Erythroblast (primary cell): ENCODE measurements around the gene FOXN1.

Experiments used
- DNase-seq, 2 experiments: peaks; one replicate each; lab custom pipeline; 2025; lab: John Stamatoyannopoulos, UW
- GATA1 ChIP-seq: IDR thresholded peaks from 2 replicates; pipeline ENCODE4 v1.6.1; 2011; ENCODE audit warnings: low read depth, mild to moderate bottlenecking, control low read depth, low read length, moderate library complexity
- POLR2A ChIP-seq: IDR thresholded peaks from 2 replicates; pipeline ENCODE4 v1.6.1; 2011; ENCODE audit warnings: mild to moderate bottlenecking, low read length

FOXN1 gene

DNA sequence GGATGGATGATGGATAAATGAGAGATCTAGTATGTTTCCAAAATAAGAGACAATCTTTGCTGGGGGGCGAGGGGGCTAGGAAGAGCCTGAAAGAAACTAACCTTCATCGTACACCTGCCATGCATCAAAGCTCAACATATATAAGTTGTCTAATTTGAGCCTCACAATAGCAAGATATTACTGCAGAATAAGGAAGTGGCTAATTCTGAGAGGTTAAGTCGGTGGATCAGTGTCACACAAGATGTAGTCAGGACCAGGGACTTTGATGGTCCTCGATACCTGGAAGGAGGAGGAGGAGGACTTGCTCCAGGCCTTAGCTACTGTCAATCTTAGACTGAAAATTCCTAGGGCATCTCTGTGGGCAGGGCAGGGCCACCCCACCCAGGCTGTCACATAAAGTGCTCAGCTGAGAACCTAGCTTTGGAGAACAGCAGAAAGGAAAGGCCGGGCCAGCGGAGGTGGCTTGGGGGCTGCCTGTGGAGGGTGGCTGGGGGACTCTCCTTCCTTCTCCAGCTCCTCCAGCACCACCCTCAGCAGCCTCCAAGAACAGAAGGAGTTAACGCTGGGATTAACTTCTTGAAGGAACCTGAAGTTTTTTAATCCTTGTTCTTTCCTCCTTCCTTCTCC, 33.2 kb upstream of the FOXN1 start:
- DNase-seq = no peak
- TF ChIP-seq POLR2A = no peak
- TF ChIP-seq GATA1 = no peak

DNA sequence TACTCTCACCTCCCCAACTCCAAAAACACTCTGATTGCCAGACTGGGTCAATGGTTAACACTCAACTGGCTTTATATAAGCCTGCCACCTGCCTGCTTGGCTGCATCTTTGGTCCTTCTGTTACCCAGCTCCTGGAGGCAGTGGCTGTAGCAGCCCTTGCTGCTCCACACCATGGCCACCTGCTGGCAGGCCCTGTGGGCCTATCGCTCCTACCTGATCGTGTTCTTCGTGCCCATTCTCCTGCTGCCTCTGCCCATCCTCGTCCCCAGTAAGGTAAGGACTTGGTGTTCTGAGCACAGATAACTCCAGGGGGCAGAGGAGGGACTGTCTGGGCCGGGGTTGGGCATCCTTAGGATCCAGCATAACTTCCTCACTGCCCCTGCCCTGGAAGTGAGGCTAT, 32.6 kb upstream of the FOXN1 start, which contains the start of gene SLC13A2:
Gene SLC13A2 (plus strand): TSS at position 103 of the 400 bp plus-strand sequence. CDS start 69 bp downstream, at position 172.
- TF ChIP-seq POLR2A (no peak), GATA1 (no peak)
- no peak for DNase-seq

DNA sequence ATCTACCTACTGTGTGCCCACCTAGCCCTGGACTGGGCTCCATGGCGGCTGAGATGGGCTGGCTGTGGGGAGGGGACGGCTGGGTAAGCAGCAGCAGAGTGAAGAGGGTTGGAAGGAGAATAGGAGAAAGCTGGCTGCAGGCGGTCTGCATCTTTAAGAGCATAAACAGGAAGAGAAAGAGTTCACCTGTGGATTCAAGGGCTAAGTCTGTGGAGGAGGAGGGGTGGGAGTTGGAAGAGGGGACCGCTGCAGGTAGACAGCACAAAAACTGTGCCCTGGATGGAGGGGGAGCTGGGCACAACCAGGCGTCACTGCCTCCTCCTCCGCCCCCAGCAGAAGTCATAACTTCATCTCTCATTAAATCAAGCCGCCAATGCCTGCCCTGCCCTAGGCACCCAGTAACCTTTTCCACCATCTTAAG, 32.0 kb upstream of the FOXN1 start:
- TF ChIP-seq POLR2A (no peak), GATA1 (no peak)
- DNase-seq = no peak

GRCh38 chr17:28475151-28475900, 30.8 kb upstream of the FOXN1 start:
- DNase-seq = no peak

DNA sequence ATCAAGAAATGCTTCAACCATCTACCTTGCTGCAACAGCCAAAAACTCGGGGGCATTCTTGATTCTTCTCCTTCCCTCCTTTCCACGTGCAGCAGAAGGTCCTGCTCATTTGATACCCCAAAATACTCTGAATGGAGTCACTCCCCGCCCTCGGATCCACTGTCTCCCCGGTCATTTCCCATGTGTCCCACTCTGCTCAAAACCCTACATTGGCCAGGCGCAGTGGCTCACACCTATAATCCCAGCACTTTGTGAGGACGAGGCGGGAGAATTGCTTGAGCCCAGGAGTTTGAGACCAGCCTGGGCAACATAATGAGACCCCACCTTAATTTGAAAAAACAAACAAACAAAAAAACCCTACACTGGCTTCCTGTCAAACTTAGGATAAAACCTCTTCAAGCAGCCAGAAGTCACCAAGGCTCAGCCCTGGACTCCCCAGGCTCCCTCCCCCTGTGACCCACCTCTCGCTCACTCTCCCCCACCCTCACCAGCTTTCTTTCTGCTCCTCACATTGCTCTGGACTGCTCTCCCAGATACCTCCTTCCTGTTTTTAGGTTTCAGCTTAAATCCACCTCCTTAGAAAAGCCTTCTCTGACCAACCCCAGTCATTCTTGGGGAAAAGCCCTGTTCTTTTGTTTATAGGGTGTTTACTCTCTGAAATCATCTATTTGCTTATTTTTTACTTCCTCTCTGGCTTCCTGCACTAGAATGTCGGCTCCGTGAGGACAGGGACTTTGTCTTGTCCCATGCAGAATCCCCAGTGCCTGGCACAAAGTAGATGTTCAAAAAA, 29.9 kb upstream of the FOXN1 start:
- no peak for DNase-seq

More at GRCh38 chr17:28475151-28475900, 30.8 kb upstream of the FOXN1 start:
- TF ChIP-seq POLR2A = no peak
- no peak for TF ChIP-seq GATA1

DNA sequence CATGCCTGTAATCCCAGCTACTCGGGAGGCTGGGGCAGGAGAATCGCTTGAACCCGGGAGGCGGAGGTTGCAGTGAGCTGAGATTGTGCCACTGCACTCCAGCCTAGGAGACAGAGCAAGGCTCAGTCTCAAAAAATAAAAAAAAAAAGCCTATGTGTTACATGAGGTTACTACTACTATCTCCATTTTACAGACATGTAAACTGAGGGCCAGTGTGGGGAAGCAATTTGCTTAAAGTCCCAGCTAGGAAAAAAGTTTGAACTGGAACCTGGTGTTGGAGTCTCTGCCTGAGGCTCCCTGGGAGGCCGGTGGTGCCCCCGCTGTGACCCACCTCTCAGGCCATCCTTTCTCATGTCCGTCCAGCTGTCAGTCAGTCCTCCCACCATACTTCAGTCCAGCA, 28.2 kb upstream of the FOXN1 start:
- no peak for DNase-seq
- TF ChIP-seq POLR2A = no peak

More for the DNA sequence above, 29.9 kb upstream of the FOXN1 start:
- TF ChIP-seq POLR2A (no peak), GATA1 (no peak)

DNA sequence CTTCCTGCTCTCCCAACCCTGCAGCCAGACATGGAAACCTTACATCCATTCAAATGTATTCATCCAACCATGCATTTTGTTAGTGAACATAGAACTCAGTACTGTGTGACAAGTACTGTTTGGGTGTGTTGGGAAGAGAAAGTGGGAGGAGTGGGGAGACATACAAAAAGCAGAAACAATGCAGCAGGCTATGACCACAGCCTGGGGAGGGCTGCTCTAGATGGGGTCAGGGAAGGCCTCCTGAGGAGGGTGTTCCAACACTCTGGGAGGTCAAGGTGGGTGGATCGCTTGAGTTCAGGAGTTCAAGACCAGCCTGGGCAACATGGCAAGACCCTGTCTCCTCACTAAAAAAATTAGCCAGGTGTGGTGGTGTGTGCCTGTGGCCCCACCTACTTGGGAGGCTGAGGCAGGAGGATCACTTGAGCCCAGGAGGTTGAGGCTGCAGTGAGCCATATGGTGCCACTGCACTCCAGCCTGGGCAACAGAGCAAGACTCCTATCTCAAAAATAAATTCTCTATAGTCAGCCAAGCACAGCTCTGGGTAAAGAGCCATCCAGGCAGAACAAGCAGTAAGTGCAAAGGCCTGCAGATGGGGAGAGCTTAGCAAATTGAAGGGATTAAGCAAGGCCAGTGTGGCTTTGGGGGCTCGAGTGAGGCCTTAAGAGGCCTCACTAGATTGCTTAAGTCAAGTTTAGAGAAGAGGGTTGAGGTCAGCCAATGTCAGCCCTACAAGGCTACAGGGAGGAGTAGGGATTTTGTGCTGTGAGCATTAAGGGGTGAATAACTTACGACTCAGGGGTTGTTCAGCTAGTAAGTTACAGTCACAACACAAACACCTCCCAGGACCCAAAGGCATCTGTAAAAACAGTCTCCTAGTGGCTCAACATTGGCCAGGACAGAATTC, 27.2 kb upstream of the FOXN1 start:
- no peak for DNase-seq
- TF ChIP-seq POLR2A = no peak
- no peak for TF ChIP-seq GATA1

- DNase-seq = no peak
- TF ChIP-seq GATA1 = no peak
- TF ChIP-seq POLR2A = no peak
Observed at GRCh38 chr17:28480278-28480677, 25.9 kb upstream of the FOXN1 start.

- TF ChIP-seq GATA1 = no peak
- no peak for TF ChIP-seq POLR2A
- no peak for DNase-seq
Observed at GRCh38 chr17:28480799-28481571, 25.2 kb upstream of the FOXN1 start.

- DNase-seq = no peak
- no peak for TF ChIP-seq POLR2A
- TF ChIP-seq GATA1 = no peak
Observed at GRCh38 chr17:28482551-28483199, 23.5 kb upstream of the FOXN1 start.

- no peak for DNase-seq
- TF ChIP-seq GATA1 = no peak
- no peak for TF ChIP-seq POLR2A
Observed at GRCh38 chr17:28484296-28484695, 21.9 kb upstream of the FOXN1 start.

DNA sequence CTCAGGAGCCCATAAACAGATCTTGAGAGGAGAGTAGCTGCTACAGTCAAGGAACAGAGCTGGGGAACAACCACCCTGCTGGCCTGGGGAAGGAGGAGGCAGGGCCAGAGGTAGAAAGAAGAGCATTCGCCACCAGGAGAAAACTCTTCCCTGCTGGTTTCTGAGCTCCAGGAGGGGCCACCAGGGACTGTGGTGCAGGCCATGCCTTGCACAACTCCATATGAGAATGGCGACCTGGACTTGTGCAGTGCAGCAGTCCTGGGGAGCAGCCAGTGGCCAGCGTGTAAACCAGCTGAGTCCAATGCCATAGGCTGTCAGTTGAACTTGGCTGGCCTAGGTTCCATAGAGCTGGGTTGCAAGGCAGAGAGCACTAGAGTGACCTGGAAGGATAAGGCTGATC, 21.1 kb upstream of the FOXN1 start:
- no peak for TF ChIP-seq GATA1
- TF ChIP-seq POLR2A = no peak
- no peak for DNase-seq

GRCh38 chr17:28487881-28488532, 18.1 kb upstream of the FOXN1 start:
- no peak for DNase-seq
- no peak for TF ChIP-seq GATA1
- TF ChIP-seq POLR2A = no peak
